Aorta (tissue), 5 donors: ENCODE measurements around the gene KCNJ11. TPM values are rescaled to one million over a fixed set of nuclear protein-coding genes. Genes with fewer than 3 reads are reported as not detected.

ENCODE experiments used
- ATAC-seq: fragments of 200-7000 bp; cut with Tn5 transposase; one replicate; pipeline ENCODE4 v1.9.1; 2022; ENCODE audit warnings: moderate library complexity; ENCODE audit not compliant: low FRiP score
- DNase-seq, 2 donors: peaks; one replicate each; pipeline ENCODE4 v3.0.0-alpha.2; 2020
- H3K27ac ChIP-seq, 2 donors: one replicate each; pipeline ENCODE4 v1.5.1; 2013; ENCODE audit warnings: low read length in 2 of 2, mild to moderate bottlenecking in 2 of 2, moderate library complexity in 2 of 2, control low read depth in 1 of 2, inconsistent platforms in 1 of 2, low read depth in 1 of 2
- H3K27me3 ChIP-seq, 2 donors: one replicate each; pipeline ENCODE4 v1.6.1; 2013; ENCODE audit warnings: control low read depth in 1 of 2, low read length in 1 of 2, mild to moderate bottlenecking in 1 of 2, moderate library complexity in 1 of 2; ENCODE audit not compliant: insufficient read depth in 2 of 2, control insufficient read depth in 1 of 2
- H3K36me3 ChIP-seq, 2 donors: one replicate each; pipeline ENCODE4 v1.6.1; 2013; ENCODE audit warnings: control low read depth in 1 of 2, low read length in 1 of 2, mild to moderate bottlenecking in 1 of 2; ENCODE audit not compliant: insufficient read depth in 2 of 2, control insufficient read depth in 1 of 2
- H3K4me1 ChIP-seq, 2 donors: one replicate each; pipeline ENCODE4 v1.6.1; 2013; ENCODE audit warnings: low read length in 2 of 2, control low read depth in 1 of 2, mild to moderate bottlenecking in 1 of 2, moderate library complexity in 1 of 2; ENCODE audit not compliant: insufficient read depth in 2 of 2, control insufficient read depth in 1 of 2
- H3K4me3 ChIP-seq, 2 donors: one replicate each; pipeline ENCODE4 v1.5.1; 2013; ENCODE audit warnings: low read length in 2 of 2, control low read depth in 1 of 2, mild to moderate bottlenecking in 1 of 2
- H3K9me3 ChIP-seq: one replicate; pipeline ENCODE4 v1.6.1; 2013; ENCODE audit warnings: mild to moderate bottlenecking, low read length; ENCODE audit not compliant: control insufficient read depth
- WGBS, 2 donors: extraction: QIAGEN DNeasy Blood & Tissue Kit; methylation state at CpG; one replicate each; pipeline ENCODE4 v1.1.7; 2013; 5-methylcytosine and 5-hydroxymethylcytosine counted together
- intact Hi-C, 2 donors: fragments of 100-400 bp; cut with DNase I; formaldehyde crosslinking; loops; one replicate each; pipeline versions ENCODE4 v1.14.2 to v1.15.0; 2022
- polyA plus RNA-seq, 2 donors: library from polyadenylated mRNA; stranded (reverse); fragments of 200-250 nt; gene quantifications; one replicate each; pipeline ENCODE4 v1.2.3, GENCODE V29; 2013
- total RNA-seq, 2 donors: library from RNA; stranded (reverse); fragmentation: NEBNext Ultra II Directional; extraction: Animal tissue kit (Norgen Biotek cat#: 25700); gene quantifications; one replicate each; pipeline ENCODE4 v1.2.1, GENCODE V29; 2021
- donor health status: healthy with polysubstance abuse.
- donor health status: Bipolar disorder and iron deficiency.
- donor health status: DM: no; HTN: no; CAD: no.
- donor health status: DM: no; HTN: no; CAD: no.
- donor health status: DM: yes; HTN: yes; CAD: no.

KCNJ11 gene
- total and polyA plus RNA-seq, 4 donors = 1.0 to 3.8 (median 1.5) TPM

DNA sequence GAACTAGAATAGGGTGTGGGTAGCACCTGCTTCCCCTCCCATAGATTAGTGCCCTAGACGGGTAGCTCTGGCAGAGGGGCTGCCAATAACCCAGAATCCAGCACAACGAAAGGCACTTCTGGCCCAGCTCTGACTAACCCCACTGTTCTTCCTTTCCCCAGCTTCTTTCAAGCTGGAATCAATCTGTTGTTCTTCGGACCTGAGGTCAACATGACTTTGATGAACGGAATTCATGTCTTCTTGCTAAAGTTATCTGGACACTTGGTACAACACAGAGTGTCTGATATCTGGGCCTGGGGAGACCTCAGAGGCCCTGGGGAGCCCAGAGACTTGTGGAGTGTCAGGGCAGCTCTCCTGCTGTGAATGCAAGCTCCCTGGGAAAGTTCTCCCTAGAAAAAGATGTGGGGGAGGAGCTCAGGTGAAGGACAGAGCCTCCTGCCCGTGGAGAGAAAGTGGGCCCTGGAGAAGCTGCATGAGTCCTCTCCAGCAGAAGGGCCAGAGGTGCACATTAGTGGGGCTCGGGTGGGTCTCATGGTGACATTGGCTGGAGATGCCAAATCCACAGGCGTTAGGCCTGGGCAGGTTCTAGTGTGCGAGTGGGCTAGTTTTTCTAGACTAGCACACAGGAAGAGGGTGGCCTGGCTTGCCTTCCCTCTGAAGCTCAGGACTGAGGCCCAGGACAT, 6.3 kb downstream of the KCNJ11 start:
- 75 to 79% methylated on average over 8 of the region's 8 CpGs for WGBS, 2 donors
- intact Hi-C loops = no loop called here
- H3K4me1 ChIP-seq = no peaks in the 10 kb centered on the region
- no peak overlapping the region for H3K4me3 ChIP-seq
- H3K9me3 ChIP-seq = no peaks in the 10 kb centered on the region
- H3K36me3 ChIP-seq = peaks cover 0 to 2% of the 10 kb centered on the region in 2 donors
- DNase-seq (no peak), ATAC-seq (no peak)
- no peak overlapping the region for H3K27ac ChIP-seq
- no peaks in the 10 kb centered on the region for H3K27me3 ChIP-seq

DNA sequence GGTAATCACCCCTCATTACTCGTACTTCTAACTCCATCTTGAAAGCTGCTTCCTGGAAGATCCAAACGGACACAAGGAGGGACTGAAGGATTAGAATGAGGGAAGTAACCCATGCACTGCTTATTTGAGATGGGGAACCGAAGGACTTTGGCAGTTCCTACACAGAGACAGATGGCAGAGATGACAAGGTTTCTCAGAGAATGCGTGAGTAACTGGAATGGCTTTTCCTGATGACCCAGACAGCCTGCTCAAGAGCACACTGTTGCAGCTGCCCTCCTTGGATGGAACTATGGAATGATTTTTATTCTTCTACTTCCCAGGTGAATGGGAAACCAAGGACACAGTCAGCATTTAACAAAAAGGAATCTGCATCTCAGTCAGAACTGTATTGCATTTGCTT, 7.3 kb downstream of the KCNJ11 start:
- WGBS, 2 donors = 73 to 81% methylated on average over 4 of the region's 4 CpGs
- H3K27ac ChIP-seq = no peak overlapping the region
- ATAC-seq (no peak), DNase-seq (no peak)
- H3K4me3 ChIP-seq = no peak overlapping the region
- H3K36me3 ChIP-seq = peaks cover 0 to 3% of the 10 kb centered on the region in 2 donors
- no peaks in the 10 kb centered on the region for H3K9me3 ChIP-seq
- intact Hi-C loops = no loop called here
- no peaks in the 10 kb centered on the region for H3K4me1 ChIP-seq
- H3K27me3 ChIP-seq = no peaks in the 10 kb centered on the region

DNA sequence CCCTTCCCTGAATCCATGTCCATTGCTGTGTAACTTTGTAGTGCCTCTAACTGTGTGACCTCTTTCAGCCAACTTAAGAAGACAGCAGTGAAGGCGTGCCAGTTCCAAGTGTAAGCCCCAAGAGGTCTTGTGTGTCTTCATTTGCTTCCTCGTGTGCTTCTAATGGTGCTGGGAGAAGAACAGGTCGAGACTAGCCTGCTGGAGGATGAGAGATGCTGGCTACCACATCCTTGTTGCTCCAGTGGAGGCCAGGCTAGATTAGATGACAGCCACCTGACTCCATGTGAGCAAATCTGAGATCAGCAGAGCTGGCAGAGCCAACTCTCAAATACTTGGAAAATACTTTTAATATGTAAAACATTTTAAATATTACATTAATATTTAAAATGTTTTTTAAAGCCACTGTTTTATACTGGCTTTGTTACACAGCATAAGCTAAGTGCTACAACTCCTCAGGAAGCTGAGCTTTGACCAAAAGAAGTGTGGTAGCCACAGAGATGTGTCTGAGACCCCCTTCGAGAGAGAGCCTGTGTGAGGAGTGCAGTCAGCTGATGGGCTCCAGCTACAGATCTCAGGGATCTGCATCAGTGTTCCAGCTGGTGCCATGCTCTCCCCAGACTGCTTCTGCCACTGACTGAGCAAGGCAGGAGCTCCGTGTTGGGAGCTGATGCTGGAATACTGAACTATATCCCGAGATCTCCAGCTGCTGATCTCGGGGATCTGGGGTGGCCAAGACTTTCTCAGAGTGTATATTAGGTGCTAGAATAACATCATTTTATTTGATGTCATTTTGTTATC, 8.9 kb downstream of the KCNJ11 start:
- WGBS, 2 donors = 78 to 87% methylated on average over 7 of the region's 7 CpGs
- Histone ChIP-seq H3K27ac (no peak overlapping the region), H3K4me1 (no peaks in the 10 kb centered on the region), H3K36me3 (peaks cover 0 to 3% of the 10 kb centered on the region in 2 donors), H3K9me3 (no peaks in the 10 kb centered on the region), H3K4me3 (no peak overlapping the region), H3K27me3 (no peaks in the 10 kb centered on the region)
- no peak for ATAC-seq
- intact Hi-C loops = no loop called here
- DNase-seq = no peak

DNA sequence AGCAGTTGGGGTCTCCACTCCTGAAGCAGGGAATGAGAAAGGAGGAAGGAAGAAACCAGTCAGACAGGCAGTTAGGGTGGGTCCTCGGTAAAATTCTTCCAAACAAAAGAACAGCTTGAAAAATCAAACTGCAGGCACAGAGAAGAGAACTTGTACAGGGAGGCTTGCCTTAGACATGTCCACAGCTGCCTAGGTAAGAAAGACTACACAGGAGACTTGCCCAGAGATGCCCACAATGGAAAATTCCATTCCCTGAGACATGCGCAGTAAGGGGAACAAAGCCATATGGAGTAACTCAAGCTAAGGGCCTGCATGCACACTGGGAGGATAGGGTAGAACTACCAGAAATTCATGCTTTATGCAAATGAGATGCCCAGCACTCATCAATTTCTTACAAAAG, 9.8 kb downstream of the KCNJ11 start:
- 63 to 76% methylated on average over 2 of the region's 2 CpGs for WGBS, 2 donors
- H3K36me3 ChIP-seq = peaks cover 0 to 4% of the 10 kb centered on the region in 2 donors
- H3K4me1 ChIP-seq = no peaks in the 10 kb centered on the region
- H3K27me3 ChIP-seq = no peaks in the 10 kb centered on the region
- DNase-seq (no peak), ATAC-seq (no peak)
- no peak overlapping the region for H3K27ac ChIP-seq
- H3K4me3 ChIP-seq = no peak overlapping the region
- intact Hi-C loops = no loop called here
- H3K9me3 ChIP-seq = peaks cover under 1% of the 10 kb centered on the region

DNA sequence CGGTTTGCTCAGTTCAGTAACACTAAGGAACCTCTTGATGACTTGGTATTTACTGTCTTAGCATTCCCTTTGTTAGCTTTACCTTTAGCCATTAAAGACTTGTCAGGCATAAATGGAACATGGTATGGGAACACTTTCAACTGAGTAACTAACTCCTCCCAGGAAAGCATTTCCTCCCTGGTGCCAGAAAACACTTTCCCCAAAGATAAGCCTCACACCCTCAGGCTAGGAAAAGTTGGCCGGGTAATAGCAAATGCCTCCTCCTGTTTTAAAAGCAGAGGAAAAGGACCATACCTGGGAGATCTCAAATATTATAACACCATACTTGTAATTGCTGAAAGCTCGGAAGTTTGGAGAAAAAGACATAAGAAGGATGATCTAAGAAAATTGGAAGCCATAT, 12.0 kb downstream of the KCNJ11 start:
- DNase-seq (no peak), ATAC-seq (no peak)
- WGBS, 2 donors = 58 to 74% methylated on average over 3 of the region's 3 CpGs
- intact Hi-C loops = no loop called here
- Histone ChIP-seq H3K27ac (no peak overlapping the region), H3K4me1 (no peaks in the 10 kb centered on the region), H3K36me3 (peaks cover 4 to 18% of the 10 kb centered on the region in 2 donors), H3K27me3 (no peaks in the 10 kb centered on the region), H3K4me3 (no peak overlapping the region), H3K9me3 (peaks cover 15% of the 10 kb centered on the region)

DNA sequence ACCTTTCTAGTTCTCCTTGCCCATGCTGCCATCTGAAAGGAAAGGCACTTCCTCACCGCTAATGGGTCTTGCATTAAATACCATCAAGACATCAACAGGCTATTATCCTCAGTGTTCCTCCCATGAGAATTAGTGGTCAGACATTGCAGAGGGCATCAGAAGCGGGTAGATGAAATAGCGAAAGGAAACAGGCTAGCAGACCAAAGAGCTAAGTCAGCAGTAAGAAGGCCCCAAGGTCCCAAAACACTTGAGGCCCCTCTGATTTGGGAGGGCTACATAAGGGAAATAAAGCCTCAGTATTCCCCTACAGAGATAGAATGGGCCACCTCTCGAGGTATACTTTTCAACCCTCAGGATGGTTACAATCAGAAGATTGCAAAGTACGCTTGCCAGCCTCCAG, 12.9 kb downstream of the KCNJ11 start:
- Histone ChIP-seq H3K9me3 (peaks cover 16% of the 10 kb centered on the region), H3K36me3 (peaks cover 7 to 21% of the 10 kb centered on the region in 2 donors), H3K27ac (no peak overlapping the region), H3K4me3 (no peak overlapping the region), H3K27me3 (no peaks in the 10 kb centered on the region), H3K4me1 (no peaks in the 10 kb centered on the region)
- ATAC-seq = no peak
- intact Hi-C loops = no loop called here
- WGBS, 2 donors = 88 to 95% methylated on average over 5 of the region's 5 CpGs
- DNase-seq = no peak

DNA sequence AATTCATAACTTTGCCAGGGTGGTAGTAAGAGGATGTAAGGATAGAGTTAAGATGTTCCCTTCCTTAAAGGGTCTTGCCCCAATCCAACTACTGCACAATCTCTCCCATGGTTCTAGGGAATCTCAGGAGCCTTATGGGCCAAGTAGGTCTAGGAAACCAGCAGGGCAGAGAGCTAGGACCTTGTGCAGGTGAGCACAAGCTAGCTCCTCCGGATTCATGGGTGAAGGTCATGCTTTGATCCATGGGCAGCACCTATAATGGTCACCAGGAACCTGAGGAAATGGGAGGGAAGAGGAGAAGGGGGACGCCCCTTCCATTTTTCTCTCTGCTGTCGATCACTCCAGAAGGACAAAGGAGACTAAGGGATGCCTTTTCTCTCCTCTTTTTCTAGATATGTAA, 16.8 kb downstream of the KCNJ11 start:
- Histone ChIP-seq H3K27ac (no peak overlapping the region), H3K36me3 (peaks cover 9 to 36% of the 10 kb centered on the region in 2 donors), H3K27me3 (no peaks in the 10 kb centered on the region), H3K9me3 (peaks cover 30% of the 10 kb centered on the region), H3K4me1 (no peaks in the 10 kb centered on the region), H3K4me3 (no peak overlapping the region)
- DNase-seq (no peak), ATAC-seq (no peak)
- WGBS, 2 donors = 45 to 51% methylated on average over 3 of the region's 3 CpGs
- intact Hi-C loops = no loop called here

DNA sequence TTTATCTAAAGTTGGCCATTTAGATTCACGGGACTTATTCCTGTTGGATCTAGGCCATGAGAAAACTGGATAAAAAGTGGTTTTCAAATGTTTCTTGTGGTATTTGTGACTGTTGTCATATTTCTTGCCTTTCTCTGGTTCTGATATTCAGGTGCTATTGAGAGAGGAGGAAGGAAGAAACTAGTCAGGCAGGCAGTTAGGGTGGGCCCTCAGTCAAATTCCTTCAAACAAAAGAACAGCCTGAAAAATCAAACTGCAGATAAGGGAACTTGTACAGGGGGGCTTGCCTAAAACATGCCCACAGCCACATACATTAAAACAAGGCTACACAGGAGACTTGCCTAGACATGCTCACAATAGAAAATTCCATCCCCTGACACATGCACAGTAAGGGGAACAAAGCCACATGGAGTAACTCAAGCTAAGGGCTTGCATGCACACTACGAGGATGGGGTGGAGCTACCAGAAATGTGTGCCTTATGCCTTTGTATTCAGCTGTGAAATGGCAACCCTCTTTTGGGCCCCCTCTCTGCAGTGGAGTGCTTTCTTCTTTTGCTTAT, 18.7 kb downstream of the KCNJ11 start:
- no peaks in the 10 kb centered on the region for H3K4me1 ChIP-seq
- ATAC-seq (no peak), DNase-seq (no peak)
- WGBS, 2 donors = 64 to 79% methylated on average over 2 of the region's 2 CpGs
- peaks cover 0 to 1% of the 10 kb centered on the region in 2 donors for H3K27me3 ChIP-seq
- H3K27ac ChIP-seq = no peak overlapping the region
- no peak overlapping the region for H3K4me3 ChIP-seq
- peaks cover 9 to 38% of the 10 kb centered on the region in 2 donors for H3K36me3 ChIP-seq
- peaks cover 32% of the 10 kb centered on the region for H3K9me3 ChIP-seq
- intact Hi-C loops = no loop called here
